T-helper 17 cell (primary cell): ENCODE measurements around the gene TMPRSS3. TPM values are rescaled to one million over a fixed set of nuclear protein-coding genes. Genes with fewer than 3 reads are reported as not detected.
"Not testable (repeated sequence)": the region's sequence is repeated elsewhere in the genome, so short reads cannot be mapped to it uniquely, and the experiment has no call there.

Source experiments
- ATAC-seq: fragments of 150-1000 bp; cut with Tn5 transposase; 2 replicates; pipeline ENCODE4 v1.10.0; 2021; ENCODE audit warnings: mild to moderate bottlenecking, moderate library complexity
- DNase-seq, 3 donors: peaks; one replicate each; pipeline versions ENCODE4 v3.0.0 to v3.0.0-alpha.2; 2020 to 2021
- H3K9me3 ChIP-seq: one replicate; pipeline ENCODE4 v1.7.0; 2013; ENCODE audit warnings: low read length, mild to moderate bottlenecking; ENCODE audit not compliant: control insufficient read depth, poor library complexity, severe bottlenecking
- H3K27ac Mint-ChIP-seq: one replicate; pipeline ENCODE4 v1.8.0; 2022; ENCODE audit warnings: mild to moderate bottlenecking, moderate library complexity, mixed read lengths
- H3K27me3 Mint-ChIP-seq: one replicate; pipeline ENCODE4 v1.8.0; 2022; ENCODE audit warnings: mixed read lengths
- H3K36me3 Mint-ChIP-seq: one replicate; pipeline ENCODE4 v1.8.0; 2022; ENCODE audit warnings: low read depth, mixed read lengths
- H3K4me1 Mint-ChIP-seq: one replicate; pipeline ENCODE4 v1.8.0; 2022; ENCODE audit warnings: mild to moderate bottlenecking, mixed read lengths
- H3K4me3 Mint-ChIP-seq: one replicate; pipeline ENCODE4 v1.8.0; 2022; ENCODE audit warnings: mild to moderate bottlenecking, moderate library complexity, mixed read lengths
- total RNA-seq, 4 donors: library from RNA in 2 of 4; stranded (reverse) in 2 of 4; gene quantifications; one replicate each; pipeline ENCODE4 v1.2.3 and lab custom pipeline; 2022 to 2026

TMPRSS3 gene
- total RNA-seq, 2 donors from 2014 or later = 2.8 to 4.5 TPM

GRCh38 chr21:42411197-42411869 lies 15.5 kb upstream of the TMPRSS3 start:
- ATAC-seq = peak; percentile 14

GRCh38 chr21:42409366-42409765 lies 13.5 kb upstream of the TMPRSS3 start:
- no peaks in the 10 kb centered on the region for H3K27me3 Mint-ChIP-seq
- DNase-seq (no peak), ATAC-seq (no peak)
- H3K4me3 Mint-ChIP-seq = peak overlapping the region; percentile 39
- peak overlapping the region; percentile 87 for H3K27ac Mint-ChIP-seq
- H3K9me3 ChIP-seq = no peaks in the 10 kb centered on the region
- peaks cover 46% of the 10 kb centered on the region for H3K4me1 Mint-ChIP-seq
- peaks cover 19% of the 10 kb centered on the region for H3K36me3 Mint-ChIP-seq

More at GRCh38 chr21:42411197-42411869, 15.5 kb upstream of the TMPRSS3 start:
- H3K36me3 Mint-ChIP-seq = peaks cover 19% of the 10 kb centered on the region
- no peak overlapping the region for H3K4me3 Mint-ChIP-seq
- DNase-seq = peak in 2 of 3 donors; percentile 27 to 29
- H3K27ac Mint-ChIP-seq = no peak overlapping the region
- H3K4me1 Mint-ChIP-seq = peaks cover 54% of the 10 kb centered on the region
- no peaks in the 10 kb centered on the region for H3K27me3 Mint-ChIP-seq
- H3K9me3 ChIP-seq = no peaks in the 10 kb centered on the region

- Mint-ChIP-seq H3K27ac (peak overlapping the region; percentile 98), H3K4me1 (peaks cover 39% of the 10 kb centered on the region), H3K36me3 (peaks cover 15% of the 10 kb centered on the region), H3K4me3 (peak overlapping the region; percentile 39)
- not testable (repeated sequence) for H3K9me3 ChIP-seq, ATAC-seq, H3K27me3 Mint-ChIP-seq, DNase-seq
These were observed 12.9 kb upstream of the TMPRSS3 start for GRCh38 chr21:42408718-42409117.

- no peak for ATAC-seq
- DNase-seq = no peak
- Mint-ChIP-seq H3K27me3 (no peaks in the 10 kb centered on the region), H3K4me3 (peak overlapping the region; percentile 99), H3K4me1 (peaks cover 34% of the 10 kb centered on the region), H3K36me3 (peaks cover 11% of the 10 kb centered on the region), H3K27ac (peak overlapping the region; percentile 98)
- no peaks in the 10 kb centered on the region for H3K9me3 ChIP-seq
These were observed 11.6 kb upstream of the TMPRSS3 start for GRCh38 chr21:42407476-42407875.

- DNase-seq = no peak
- H3K27ac Mint-ChIP-seq = peak overlapping the region; percentile 98
- H3K4me1 Mint-ChIP-seq = peaks cover 36% of the 10 kb centered on the region
- no peaks in the 10 kb centered on the region for H3K9me3 ChIP-seq
- no peak for ATAC-seq
- H3K36me3 Mint-ChIP-seq = peaks cover 11% of the 10 kb centered on the region
- no peaks in the 10 kb centered on the region for H3K27me3 Mint-ChIP-seq
- H3K4me3 Mint-ChIP-seq = peak overlapping the region; percentile 99
These were observed 11.0 kb upstream of the TMPRSS3 start for GRCh38 chr21:42406866-42407265.

- Mint-ChIP-seq H3K4me3 (peak overlapping the region; percentile 99), H3K36me3 (peaks cover 11% of the 10 kb centered on the region), H3K27ac (peak overlapping the region; percentile 98), H3K4me1 (peaks cover 41% of the 10 kb centered on the region), H3K27me3 (no peaks in the 10 kb centered on the region)
- ATAC-seq (peak; percentile 59), DNase-seq (peak in 1 of 3 donors; percentile 34)
- no peaks in the 10 kb centered on the region for H3K9me3 ChIP-seq
These were observed 10.4 kb upstream of the TMPRSS3 start for GRCh38 chr21:42406201-42406621.

- peaks cover 41% of the 10 kb centered on the region for H3K4me1 Mint-ChIP-seq
- DNase-seq (no peak), ATAC-seq (no peak)
- peaks cover 11% of the 10 kb centered on the region for H3K36me3 Mint-ChIP-seq
- no peaks in the 10 kb centered on the region for H3K27me3 Mint-ChIP-seq
- peak overlapping the region; percentile 98 for H3K27ac Mint-ChIP-seq
- H3K4me3 Mint-ChIP-seq = peak overlapping the region; percentile 99
- H3K9me3 ChIP-seq = no peaks in the 10 kb centered on the region
These were observed 9.5 kb upstream of the TMPRSS3 start for GRCh38 chr21:42405064-42406013.

- ATAC-seq (peak; percentile 13), DNase-seq (no peak)
- Mint-ChIP-seq H3K4me3 (peak overlapping the region; percentile 99), H3K4me1 (peaks cover 38% of the 10 kb centered on the region), H3K27ac (peak overlapping the region; percentile 98), H3K27me3 (no peaks in the 10 kb centered on the region), H3K36me3 (peaks cover 7% of the 10 kb centered on the region)
- no peaks in the 10 kb centered on the region for H3K9me3 ChIP-seq
These were observed 8.7 kb upstream of the TMPRSS3 start for GRCh38 chr21:42404539-42404938.

GRCh38 chr21:42403611-42404231 lies 7.9 kb upstream of the TMPRSS3 start, which contains the start of gene UBASH3A:
Gene UBASH3A (plus strand): TSS chr21:42403902. CDS start chr21:42403946, 44 bp downstream.
- no peaks in the 10 kb centered on the region for H3K9me3 ChIP-seq
- DNase-seq (peak in 2 of 3 donors; percentile 11 to 32), ATAC-seq (peak; percentile 76)
- no peaks in the 10 kb centered on the region for H3K27me3 Mint-ChIP-seq
- peak within 1 kb of the TSS; percentile 98 for H3K27ac Mint-ChIP-seq
- peak within 1 kb of the TSS; percentile 99 for H3K4me3 Mint-ChIP-seq
- peaks cover 43% of the 10 kb centered on the region for H3K4me1 Mint-ChIP-seq
- H3K36me3 Mint-ChIP-seq = peaks cover 7% of the 10 kb centered on the region

- ATAC-seq (no peak), DNase-seq (no peak)
- H3K4me3 Mint-ChIP-seq = peak overlapping the region; percentile 0
- no peaks in the 10 kb centered on the region for H3K27me3 Mint-ChIP-seq
- peaks cover 44% of the 10 kb centered on the region for H3K4me1 Mint-ChIP-seq
- H3K27ac Mint-ChIP-seq = peak overlapping the region; percentile 42
- H3K9me3 ChIP-seq = no peaks in the 10 kb centered on the region
- H3K36me3 Mint-ChIP-seq = peaks cover 7% of the 10 kb centered on the region
These were observed 6.0 kb upstream of the TMPRSS3 start for GRCh38 chr21:42401820-42402251.

- DNase-seq (no peak), ATAC-seq (no peak)
- no peak overlapping the region for H3K4me3 Mint-ChIP-seq
- H3K27ac Mint-ChIP-seq = peak overlapping the region; percentile 42
- no peaks in the 10 kb centered on the region for H3K27me3 Mint-ChIP-seq
- H3K36me3 Mint-ChIP-seq = peaks cover 3% of the 10 kb centered on the region
- H3K4me1 Mint-ChIP-seq = peaks cover 37% of the 10 kb centered on the region
- H3K9me3 ChIP-seq = no peaks in the 10 kb centered on the region
These were observed 5.3 kb upstream of the TMPRSS3 start for GRCh38 chr21:42401154-42401553.

GRCh38 chr21:42400525-42400924 lies 4.7 kb upstream of the TMPRSS3 start:
- Mint-ChIP-seq H3K27ac (peak overlapping the region; percentile 81), H3K4me3 (peak overlapping the region; percentile 5), H3K4me1 (peaks cover 37% of the 10 kb centered on the region), H3K36me3 (peaks cover under 1% of the 10 kb centered on the region), H3K27me3 (no peaks in the 10 kb centered on the region)
- no peaks in the 10 kb centered on the region for H3K9me3 ChIP-seq
- DNase-seq (no peak), ATAC-seq (peak; percentile 18)
